ENCODE data around the gene RTN4RL1. TPM values are rescaled to one million over a fixed set of nuclear protein-coding genes. Genes with fewer than 3 reads are reported as not detected.
"Not testable (repeated sequence)": the region's sequence is repeated elsewhere in the genome, so short reads cannot be mapped to it uniquely, and the experiment has no call there.

The RTN4RL1 gene
- total and polyA plus RNA-seq, 9 donors: 0.30 to 4.1 (median 1.6) TPM; not detected in 1

DNA sequence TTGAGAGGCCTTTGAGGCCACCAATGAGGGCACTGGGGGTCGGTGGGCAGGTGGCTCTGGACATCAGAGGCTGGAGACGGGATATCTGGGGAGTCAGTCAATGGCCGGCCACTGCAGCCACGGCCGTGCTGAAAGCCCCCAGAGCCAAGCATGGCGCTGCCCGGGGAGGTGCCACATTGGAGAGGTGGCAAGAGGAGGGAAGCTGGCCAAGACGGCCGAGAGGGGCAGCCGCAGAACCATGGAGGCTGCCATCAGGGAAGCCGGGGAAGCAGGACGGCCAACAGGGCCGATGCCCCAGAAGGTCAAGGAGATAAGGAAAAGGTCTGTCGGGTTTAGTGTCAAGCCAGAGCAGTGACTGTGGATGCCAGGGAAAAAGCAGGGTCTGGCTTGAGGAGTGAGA, 9.8 kb downstream of the RTN4RL1 start:
- Histone ChIP-seq H3K9me3 (no peaks in the 10 kb centered on the region), H3K4me1 (ENCODE audit: insufficient read depth) (peaks cover 5% of the 10 kb centered on the region), H3K4me3 (no peak overlapping the region), H3K27me3 (no peaks in the 10 kb centered on the region), H3K27ac (no peak overlapping the region), H3K36me3 (no peaks in the 10 kb centered on the region)
- DNase-seq: no peak
- intact Hi-C loops (cut with DNase I): loop anchor here in 1 of 4 donors (10.0 kb wide), 1 partner anchor 61 kb away; no protein-coding TSS in a partner anchor
- TF ChIP-seq CTCF (IDR thresholded peaks at IDR 0.05) (no peak), EP300 (IDR thresholded peaks at IDR 0.05) (no peak), POLR2A (IDR thresholded peaks at IDR 0.05) (no peak)
- 75 to 84% (median 78%) methylated on average over 14 of the region's 14 CpGs for WGBS, 3 donors

- TF ChIP-seq EP300 (IDR thresholded peaks at IDR 0.05) (no peak), CTCF (IDR thresholded peaks at IDR 0.05) (no peak), POLR2A (IDR thresholded peaks at IDR 0.05) (no peak)
- intact Hi-C loops (cut with DNase I): loop anchor here in 1 of 4 donors (10.0 kb wide), 1 partner anchor 59 kb away; no protein-coding TSS in a partner anchor
- WGBS, 3 donors: 88 to 92% (median 91%) methylated on average over 1 of the region's 1 CpG
- H3K36me3 ChIP-seq: no peaks in the 10 kb centered on the region
- no peak overlapping the region for H3K27ac ChIP-seq
- no peak for DNase-seq
- H3K4me1 ChIP-seq (ENCODE audit: insufficient read depth): peaks cover 5% of the 10 kb centered on the region
- H3K9me3 ChIP-seq: no peaks in the 10 kb centered on the region
- H3K4me3 ChIP-seq: no peak overlapping the region
- no peaks in the 10 kb centered on the region for H3K27me3 ChIP-seq
These were observed 11.2 kb downstream of the RTN4RL1 start for GRCh38 chr17:2013994-2014317.

- not testable (repeated sequence) for DNase-seq; H3K27me3 ChIP-seq; H3K4me3 ChIP-seq; H3K36me3 ChIP-seq; H3K9me3 ChIP-seq; H3K27ac ChIP-seq; H3K4me1 ChIP-seq (ENCODE audit: insufficient read depth)
- WGBS, 3 donors: 90 to 97% (median 94%) methylated on average over 5 to 6 of the region's 6 CpGs
- intact Hi-C loops (cut with DNase I): loop anchor here in 1 of 4 donors (10.0 kb wide), 1 partner anchor 59 kb away; no protein-coding TSS in a partner anchor
These were observed 11.7 kb downstream of the RTN4RL1 start for GRCh38 chr17:2013220-2013993.

- Histone ChIP-seq H3K27me3 (no peaks in the 10 kb centered on the region), H3K4me1 (ENCODE audit: insufficient read depth) (peaks cover 5% of the 10 kb centered on the region), H3K4me3 (no peak overlapping the region), H3K9me3 (no peaks in the 10 kb centered on the region), H3K36me3 (no peaks in the 10 kb centered on the region), H3K27ac (peak overlapping the region in 1 of 2 donors; percentile 54)
- intact Hi-C loops (cut with DNase I): loop anchor here in 1 of 4 donors (10.0 kb wide), 1 partner anchor 58 kb away; no protein-coding TSS in a partner anchor
- DNase-seq: no peak
- 91 to 94% (median 91%) methylated on average over 4 of the region's 4 CpGs for WGBS, 3 donors
- TF ChIP-seq POLR2A (IDR thresholded peaks at IDR 0.05): no peak
- no peak for TF ChIP-seq EP300 (IDR thresholded peaks at IDR 0.05)
- TF ChIP-seq CTCF (IDR thresholded peaks at IDR 0.05): no peak
These were observed 12.6 kb downstream of the RTN4RL1 start for GRCh38 chr17:2012499-2012898.
